Lung (tissue), 12 donors: ENCODE results near the gene GP1BB. TPM values are rescaled to one million over a fixed set of nuclear protein-coding genes. Genes with fewer than 3 reads are reported as not detected.

Experiments used
- ATAC-seq: fragments of 200-7000 bp; cut with Tn5 transposase; one replicate; pipeline ENCODE4 v1.9.1; 2020; ENCODE audit warnings: moderate number of reproducible peaks; ENCODE audit not compliant: insufficient read depth, low FRiP score
- DNase-seq, 3 donors: peaks; one replicate each; pipeline ENCODE4 v3.0.0-alpha.2; 2013 to 2017
- H3K27ac ChIP-seq, 2 donors: one replicate each; pipeline ENCODE4 v1.5.1; 2013; ENCODE audit warnings: mild to moderate bottlenecking in 2 of 2, moderate library complexity in 2 of 2, control low read depth in 1 of 2, inconsistent platforms in 1 of 2, low read depth in 1 of 2, low read length in 1 of 2
- H3K27me3 ChIP-seq, 3 donors: one replicate each; pipeline ENCODE4 v1.5.1; 2013; ENCODE audit warnings: low read length in 2 of 3; ENCODE audit not compliant: control insufficient read depth in 3 of 3, insufficient read depth in 3 of 3
- H3K36me3 ChIP-seq, 4 donors: one replicate each; pipeline ENCODE4 v1.5.1; 2013; ENCODE audit warnings: low read length in 4 of 4, mild to moderate bottlenecking in 1 of 4, moderate library complexity in 1 of 4; ENCODE audit not compliant: control insufficient read depth in 4 of 4, insufficient read depth in 4 of 4
- H3K4me1 ChIP-seq, 5 donors: one replicate each; pipeline ENCODE4 v1.5.1; 2013; ENCODE audit warnings: low read length in 5 of 5, mild to moderate bottlenecking in 2 of 5, moderate library complexity in 1 of 5; ENCODE audit not compliant: control insufficient read depth in 5 of 5, insufficient read depth in 5 of 5
- H3K4me3 ChIP-seq: one replicate; pipeline ENCODE4 v1.5.1; 2013; ENCODE audit warnings: mild to moderate bottlenecking, control low read depth, moderate library complexity
- H3K9ac ChIP-seq, 2 donors: one replicate each; pipeline ENCODE4 v1.5.1; 2013; ENCODE audit warnings: low read length in 2 of 2, control low read depth in 1 of 2; ENCODE audit not compliant: insufficient read depth in 1 of 2
- H3K9me3 ChIP-seq, 4 donors: one replicate each; pipeline ENCODE4 v1.5.1; 2013; ENCODE audit warnings: low read length in 3 of 4, mild to moderate bottlenecking in 1 of 4, moderate library complexity in 1 of 4; ENCODE audit not compliant: control insufficient read depth in 4 of 4, insufficient read depth in 3 of 4
- CTCF ChIP-seq: IDR thresholded peaks from 2 replicates; pipeline ENCODE4 v1.5.1; 2012; ENCODE audit warnings: mild to moderate bottlenecking; ENCODE audit errors: control extremely low read depth, extremely low read depth
- WGBS, 2 donors: extraction: QIAGEN DNeasy Blood & Tissue Kit; methylation state at CpG; one replicate each; pipeline ENCODE4 v1.1.7; 2013; 5-methylcytosine and 5-hydroxymethylcytosine counted together
- polyA plus RNA-seq, 2 donors: library from polyadenylated mRNA; stranded (reverse); fragments of 200-250 nt; gene quantifications; one replicate each; pipeline ENCODE4 v1.2.1, GENCODE V29; 2013
- total RNA-seq, 2 donors: library from RNA; depleted of rRNA in 1 of 2; stranded (reverse); fragments of >200 nt in 1 of 2; gene quantifications; one replicate each; pipeline ENCODE4 v1.2.1, GENCODE V29; 2014 to 2021
- donor health status: control.
- donor health status: control.
- donor health status: Bipolar disorder and iron deficiency.
- donor health status: healthy.
- donor health status: DM: yes; HTN: yes; CAD: no.

Gene GP1BB
- total and polyA plus RNA-seq, 4 donors: 1.9 to 5.5 (median 3.4) TPM

- Histone ChIP-seq H3K9ac (no peak overlapping the region), H3K9me3 (no peaks in the 10 kb centered on the region), H3K4me3 (no peak overlapping the region), H3K27me3 (no peaks in the 10 kb centered on the region), H3K27ac (no peak overlapping the region), H3K4me1 (peaks cover 0 to 30% (median 0%) of the 10 kb centered on the region in 5 donors), H3K36me3 (no peaks in the 10 kb centered on the region)
- TF ChIP-seq CTCF: no peak
- no peak for DNase-seq
- ATAC-seq: no peak
- WGBS, 2 donors: 63 to 82% methylated on average over 16 of the region's 16 CpGs
These were observed 16.1 kb downstream of the GP1BB start for GRCh38 chr22:19739448-19739895.

GRCh38 chr22:19739911-19740449 lies 16.6 kb downstream of the GP1BB start:
- H3K27me3 ChIP-seq: no peaks in the 10 kb centered on the region
- H3K9ac ChIP-seq: no peak overlapping the region
- 91% methylated on average over 7 of the region's 7 CpGs for WGBS, 2 donors
- H3K4me3 ChIP-seq: no peak overlapping the region
- peaks cover 0 to 30% (median 0%) of the 10 kb centered on the region in 5 donors for H3K4me1 ChIP-seq
- no peak for TF ChIP-seq CTCF
- no peaks in the 10 kb centered on the region for H3K36me3 ChIP-seq
- no peaks in the 10 kb centered on the region for H3K9me3 ChIP-seq
- DNase-seq: no peak
- no peak for ATAC-seq
- H3K27ac ChIP-seq: no peak overlapping the region

GRCh38 chr22:19740586-19740985 lies 17.2 kb downstream of the GP1BB start:
- no peaks in the 10 kb centered on the region for H3K9me3 ChIP-seq
- ATAC-seq (no peak), DNase-seq (no peak)
- 91 to 94% methylated on average over 15 of the region's 15 CpGs for WGBS, 2 donors
- no peak overlapping the region for H3K4me3 ChIP-seq
- H3K4me1 ChIP-seq: peaks cover 0 to 35% (median 0%) of the 10 kb centered on the region in 5 donors
- no peak overlapping the region for H3K27ac ChIP-seq
- H3K9ac ChIP-seq: no peak overlapping the region
- no peaks in the 10 kb centered on the region for H3K36me3 ChIP-seq
- TF ChIP-seq CTCF: no peak
- no peaks in the 10 kb centered on the region for H3K27me3 ChIP-seq

GRCh38 chr22:19741053-19741452 lies 17.7 kb downstream of the GP1BB start:
- Histone ChIP-seq H3K9ac (no peak overlapping the region), H3K27me3 (no peaks in the 10 kb centered on the region), H3K9me3 (no peaks in the 10 kb centered on the region), H3K27ac (no peak overlapping the region), H3K4me1 (peaks cover 0 to 40% (median 0%) of the 10 kb centered on the region in 5 donors), H3K4me3 (no peak overlapping the region), H3K36me3 (no peaks in the 10 kb centered on the region)
- 94 to 97% methylated on average over 7 of the region's 7 CpGs for WGBS, 2 donors
- DNase-seq (no peak), ATAC-seq (no peak)
- no peak for TF ChIP-seq CTCF
